ENCODE measurements around the gene SUSD4. TPM values are rescaled to one million over a fixed set of nuclear protein-coding genes. Genes with fewer than 3 reads are reported as not detected.

Gene SUSD4
- polyA plus RNA-seq, 1 of the 3 experiments (the other 2 are of a cell fraction) = 0.31 TPM

GRCh38 chr1:223290397-223290796 lies 73.6 kb downstream of the SUSD4 start:
- no peak for DNase-seq
- Histone ChIP-seq H2AFZ (ENCODE audit: low read depth) (no peak overlapping the region), H3K9me2 (no peaks in the 10 kb centered on the region), H3F3A (replicated peaks; ENCODE audit: insufficient read depth) (no peaks in the 10 kb centered on the region), H3K9me3 (no peaks in the 10 kb centered on the region), H3K4me2 (no peak overlapping the region), H4K20me1 (ENCODE audit: insufficient read depth) (no peaks in the 10 kb centered on the region), H3K27ac (ENCODE audit: low read depth in 2 of 2, low read length in 1 of 2) (no peak overlapping the region), H3K36me3 (replicated peaks in 1 of 2; ENCODE audit: control insufficient read depth in 1 of 2, insufficient read depth in 2 of 2, low read length in 1 of 2) (no peaks in the 10 kb centered on the region), H3K4me3 (ENCODE audit: low read depth in 2 of 2, low read length in 1 of 2) (no peak overlapping the region), H3K27me3 (ENCODE audit: insufficient read depth) (no peaks in the 10 kb centered on the region), H3K9ac (no peak overlapping the region), H3K79me2 (ENCODE audit: insufficient read depth) (no peaks in the 10 kb centered on the region), H3K4me1 (ENCODE audit: control insufficient read depth in 1 of 2, insufficient read depth in 2 of 2, low read depth in 1 of 2, low read length in 1 of 2) (no peaks in the 10 kb centered on the region)
- POLR2A ChIA-PET = no interaction called here
- 6% methylated on average over 3 of the region's 3 CpGs for WGBS (ENCODE audit: low lambda C conversion rate)
- CTCF ChIA-PET = interaction anchor here (1.5 kb wide), 1 partner anchor 22 kb away, joined by 3 read pairs; no protein-coding TSS in a partner anchor
- TF ChIP-seq FOXJ3 (CRISPR knock-in tag; IDR thresholded peaks at IDR 0.05) (no peak), NRF1 (IDR thresholded peaks at IDR 0.05; ENCODE audit: low read depth, low read length) (no peak), MAX (IDR thresholded peaks at IDR 0.05; ENCODE audit: low read depth) (no peak), ZBTB33 (IDR thresholded peaks at IDR 0.05; ENCODE audit: borderline replicate concordance, low read depth) (no peak), TEAD4 (IDR thresholded peaks at IDR 0.05; ENCODE audit: borderline replicate concordance, insufficient read depth) (no peak), SMC3 (IDR thresholded peaks at IDR 0.05; ENCODE audit: low read depth, low read length) (no peak), RAD21 (IDR thresholded peaks at IDR 0.05; ENCODE audit: low read length) (no peak), CTCF (IDR thresholded peaks at IDR 0.05) (no peak), GABPA (IDR thresholded peaks at IDR 0.05; ENCODE audit: low read depth) (no peak), CHD2 (IDR thresholded peaks at IDR 0.05; ENCODE audit: low read length, partially characterized antibody) (no peak), RXRA (IDR thresholded peaks at IDR 0.05; ENCODE audit: borderline replicate concordance, low read depth) (no peak), ELF1 (IDR thresholded peaks at IDR 0.05) (no peak), JUND (IDR thresholded peaks at IDR 0.05) (no peak), POLR2AphosphoS5 (IDR thresholded peaks at IDR 0.05; ENCODE audit: low read depth, low read length) (no peak), USF2 (IDR thresholded peaks at IDR 0.05; ENCODE audit: borderline replicate concordance, low read depth, low read length) (no peak), TCF12 (IDR thresholded peaks at IDR 0.05) (no peak), RCOR1 (IDR thresholded peaks at IDR 0.05; ENCODE audit: low read length) (no peak), FOXM1 (IDR thresholded peaks at IDR 0.05; ENCODE audit: low read depth) (no peak), NFIC (IDR thresholded peaks at IDR 0.05; ENCODE audit: borderline replicate concordance) (no peak)

All from SK-N-SH (cell line).